HG02981 (cell line): ENCODE data around the gene TPK1.

Experiments
- ATAC-seq: cut with Tn5 transposase; IDR thresholded peaks from one replicate; pipeline ENCODE4 v1.9.1; 2021; ENCODE audit warnings: mild to moderate bottlenecking, moderate library complexity; ENCODE audit not compliant: unreplicated experiment

TPK1 gene

GRCh38 chr7:144494355-144494754 lies 341.5 kb downstream of the TPK1 start:
- no peak for ATAC-seq

DNA sequence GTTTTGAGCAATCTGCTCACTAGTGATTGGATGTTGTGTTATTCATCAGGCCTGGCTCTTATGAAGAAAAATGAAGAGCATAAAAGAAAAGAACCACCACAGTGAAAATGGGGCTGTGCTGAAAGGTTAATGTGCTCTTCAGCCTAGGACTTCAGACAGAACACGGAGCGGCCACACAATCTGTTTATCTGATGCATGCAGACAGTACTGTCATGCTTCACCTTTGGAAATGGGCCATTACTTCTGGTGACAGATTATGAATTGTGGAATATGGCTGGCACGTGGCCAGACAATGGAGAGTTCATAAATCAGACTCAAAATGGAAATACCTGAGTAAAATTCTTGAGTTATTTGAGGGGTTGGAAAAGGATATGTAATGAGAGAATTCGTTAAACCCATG lies 346.3 kb downstream of the TPK1 start:
- no peak for ATAC-seq

DNA sequence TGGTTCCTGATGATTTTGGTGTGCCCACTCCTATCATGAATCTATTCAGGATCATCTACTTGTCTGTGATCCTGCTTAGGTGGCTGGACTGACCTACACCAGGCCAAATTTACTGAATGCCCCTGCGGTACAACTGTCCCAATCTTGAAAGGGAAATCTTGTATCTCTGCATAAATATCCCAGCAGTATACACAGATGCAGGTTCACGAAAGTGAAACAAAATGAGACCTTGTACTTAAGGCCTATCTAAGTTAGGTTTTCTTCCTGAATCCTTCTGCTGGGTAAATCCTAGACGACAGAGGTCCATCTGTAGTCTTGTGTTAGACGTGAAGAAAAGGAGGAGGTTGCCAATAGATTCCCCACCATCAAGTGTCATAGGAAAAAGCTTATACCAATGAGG lies 346.9 kb downstream of the TPK1 start:
- no peak for ATAC-seq

DNA sequence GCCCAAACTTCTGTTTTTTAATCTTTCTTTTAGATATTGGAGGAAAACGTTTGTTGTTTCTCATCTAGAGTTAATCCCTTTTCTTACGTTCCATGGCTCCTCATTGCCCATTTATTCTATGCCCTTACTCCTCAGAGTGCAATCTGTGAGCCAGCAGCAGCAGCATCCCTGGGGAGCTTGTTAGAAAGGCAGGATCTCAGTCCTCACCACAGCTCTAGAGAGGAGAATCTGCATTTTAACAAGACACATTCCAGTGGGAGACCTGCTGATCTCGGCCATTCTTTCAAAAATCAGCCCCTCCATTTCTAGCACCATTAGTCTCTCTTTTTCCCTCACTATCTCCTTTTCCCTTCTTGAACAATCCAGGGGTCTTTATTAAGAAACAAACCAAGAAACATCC lies 348.0 kb downstream of the TPK1 start:
- ATAC-seq: no peak

DNA sequence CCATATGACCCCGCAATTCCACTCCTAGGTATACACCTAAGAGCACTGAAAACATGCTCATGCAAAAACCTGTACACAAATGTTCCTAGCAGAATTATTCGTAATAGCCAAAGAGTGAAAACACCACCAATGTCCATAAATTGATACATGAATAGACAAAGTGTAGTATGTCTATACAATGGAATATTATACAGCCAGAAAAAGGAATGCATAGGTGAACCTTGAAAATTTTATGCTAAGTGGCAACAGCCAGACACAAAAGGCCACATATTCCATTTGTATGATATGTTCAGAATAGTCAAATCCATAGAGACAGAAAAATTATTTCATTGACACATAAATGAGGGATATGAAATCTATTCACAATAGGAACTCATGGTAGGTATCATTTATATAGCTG lies 351.4 kb downstream of the TPK1 start:
- no peak for ATAC-seq

GRCh38 chr7:144483189-144483588 lies 352.7 kb downstream of the TPK1 start:
- no peak for ATAC-seq

- no peak for ATAC-seq
Measured at GRCh38 chr7:144481833-144482232, 354.0 kb downstream of the TPK1 start.

DNA sequence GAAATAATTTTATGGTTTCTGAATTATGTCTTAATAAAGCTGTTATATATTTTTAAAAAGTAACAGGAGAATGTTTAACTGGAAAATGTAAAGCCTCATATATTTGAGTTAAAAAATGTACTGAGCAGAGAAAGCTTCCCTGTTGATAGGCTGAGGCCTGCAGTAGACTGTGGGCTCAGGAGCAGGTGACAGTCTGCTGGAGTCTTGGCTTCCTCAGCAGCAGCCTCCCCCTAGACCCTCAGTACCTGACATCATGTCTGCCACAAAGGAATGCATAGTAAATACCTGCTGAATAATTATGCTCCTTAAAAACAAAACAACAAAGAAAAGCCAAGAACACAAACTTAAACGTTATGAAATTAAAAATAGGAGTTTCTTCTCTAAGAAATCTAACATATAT lies 358.5 kb downstream of the TPK1 start:
- ATAC-seq: no peak

DNA sequence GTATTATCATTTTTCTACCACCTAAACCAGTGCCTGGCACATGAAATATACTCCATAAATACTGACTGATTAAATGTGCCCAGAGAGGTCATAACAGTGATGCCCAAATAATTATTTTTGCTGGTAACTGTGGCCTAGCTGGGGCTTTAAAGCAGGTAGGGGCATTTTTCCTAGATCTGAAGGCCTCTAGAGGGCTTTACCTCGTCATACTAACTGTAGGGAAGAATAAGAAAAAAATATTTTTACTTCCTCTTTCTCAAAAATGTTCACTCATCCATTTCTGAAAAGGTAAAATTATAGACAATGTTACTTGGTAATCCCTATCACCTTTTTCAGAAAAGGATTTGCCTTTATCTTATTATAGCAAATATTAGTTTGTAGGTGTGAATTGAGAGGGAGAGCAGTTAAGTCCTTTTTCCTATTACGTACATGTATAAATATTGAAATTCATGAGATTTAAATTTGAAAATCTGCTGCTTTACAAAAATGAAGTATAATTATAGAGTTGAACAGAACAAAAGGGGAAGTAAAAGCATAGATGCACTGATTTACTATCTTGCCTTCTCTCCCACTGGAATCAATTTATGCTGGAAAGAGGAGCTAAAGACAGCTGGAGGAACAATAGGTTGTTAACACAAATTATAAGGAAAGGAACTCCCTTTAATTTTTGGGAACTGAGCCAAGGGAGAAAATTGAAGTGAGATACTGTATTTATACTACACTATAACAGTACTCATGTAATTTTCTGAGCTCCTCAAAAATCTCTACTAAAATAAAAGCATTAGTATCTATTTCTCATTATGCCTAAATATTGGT lies 360.8 kb downstream of the TPK1 start:
- no peak for ATAC-seq

DNA sequence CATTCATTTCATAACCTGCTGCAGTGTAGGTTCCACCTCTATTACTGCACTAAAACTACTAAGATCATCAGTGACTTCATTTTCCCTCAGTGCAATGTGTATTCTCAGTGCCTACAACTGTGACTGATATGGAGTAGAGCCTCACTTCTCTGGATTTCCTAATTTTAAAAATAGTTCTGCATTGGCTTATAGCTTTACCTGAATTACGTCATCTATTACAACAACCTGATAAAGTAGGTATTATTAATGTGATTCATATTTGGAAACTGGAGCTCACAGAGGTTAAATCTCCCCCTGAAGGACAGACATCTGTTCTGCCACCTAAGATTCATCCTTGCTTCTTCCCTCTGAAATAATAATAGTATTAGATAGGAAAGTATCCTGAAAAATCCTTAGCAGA lies 361.5 kb downstream of the TPK1 start:
- ATAC-seq: no peak

GRCh38 chr7:144473908-144474307 lies 361.9 kb downstream of the TPK1 start:
- ATAC-seq: peak; percentile 47

GRCh38 chr7:144470078-144470477 lies 365.8 kb downstream of the TPK1 start:
- ATAC-seq: no peak

GRCh38 chr7:144468990-144469732 lies 366.7 kb downstream of the TPK1 start:
- ATAC-seq: no peak

- no peak for ATAC-seq
Measured at GRCh38 chr7:144459635-144460034, 376.2 kb downstream of the TPK1 start.

DNA sequence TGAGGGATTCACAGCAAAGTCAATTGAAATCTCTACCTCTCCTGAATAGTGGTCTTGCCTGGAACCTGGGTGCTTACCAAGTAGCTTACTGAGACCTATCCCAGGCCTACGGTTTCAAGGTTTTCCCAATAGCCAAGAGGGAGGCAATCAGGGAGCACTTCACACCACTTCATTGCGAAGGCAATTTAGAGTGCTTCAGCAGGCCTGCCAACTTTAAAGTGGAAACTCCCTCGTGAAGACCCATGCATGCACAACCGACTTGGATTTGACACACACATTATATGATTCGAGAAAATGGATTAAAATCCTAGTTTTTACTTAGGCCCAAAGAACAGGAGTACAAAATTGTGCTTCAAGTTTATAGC lies 380.8 kb downstream of the TPK1 start:
- no peak for ATAC-seq

GRCh38 chr7:144454256-144455039 lies 381.4 kb downstream of the TPK1 start:
- no peak for ATAC-seq

DNA sequence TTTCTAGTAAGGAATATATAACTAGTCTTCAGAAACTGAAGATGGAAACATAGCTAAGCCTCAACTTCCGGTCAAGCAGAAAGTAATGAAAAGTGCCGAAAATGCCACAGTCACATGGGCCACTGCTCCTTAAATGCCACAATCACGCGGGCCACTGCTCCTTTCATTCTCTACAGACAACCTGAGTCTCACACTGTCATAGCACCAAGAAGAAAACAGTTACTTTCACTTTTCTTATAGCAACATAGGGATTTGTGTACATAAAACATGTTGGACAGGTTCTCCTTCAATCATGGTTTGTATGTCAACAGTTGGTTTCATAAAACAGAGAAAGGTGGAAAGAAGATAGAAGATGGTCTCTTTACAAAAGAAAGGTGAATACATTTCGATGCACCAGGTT lies 383.8 kb downstream of the TPK1 start:
- ATAC-seq: peak; percentile 79

DNA sequence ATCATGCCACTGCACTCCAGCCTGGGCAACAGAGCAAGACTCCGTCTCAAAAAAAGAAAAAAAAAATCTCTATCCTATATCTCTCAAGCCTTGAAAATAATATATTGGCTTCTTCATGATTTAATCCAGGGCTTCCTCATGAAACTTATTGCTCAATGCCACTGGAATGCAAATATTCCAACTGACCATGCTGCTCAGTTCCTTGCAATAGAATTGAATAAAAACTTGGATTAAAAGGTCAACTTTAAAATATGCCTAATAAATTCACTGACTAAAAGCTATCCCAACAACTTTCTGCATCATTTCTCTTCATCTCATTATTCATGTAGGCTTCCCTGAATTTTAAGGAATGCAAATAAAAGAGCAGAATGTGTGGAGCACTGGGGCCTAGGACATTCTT lies 390.3 kb downstream of the TPK1 start:
- no peak for ATAC-seq

DNA sequence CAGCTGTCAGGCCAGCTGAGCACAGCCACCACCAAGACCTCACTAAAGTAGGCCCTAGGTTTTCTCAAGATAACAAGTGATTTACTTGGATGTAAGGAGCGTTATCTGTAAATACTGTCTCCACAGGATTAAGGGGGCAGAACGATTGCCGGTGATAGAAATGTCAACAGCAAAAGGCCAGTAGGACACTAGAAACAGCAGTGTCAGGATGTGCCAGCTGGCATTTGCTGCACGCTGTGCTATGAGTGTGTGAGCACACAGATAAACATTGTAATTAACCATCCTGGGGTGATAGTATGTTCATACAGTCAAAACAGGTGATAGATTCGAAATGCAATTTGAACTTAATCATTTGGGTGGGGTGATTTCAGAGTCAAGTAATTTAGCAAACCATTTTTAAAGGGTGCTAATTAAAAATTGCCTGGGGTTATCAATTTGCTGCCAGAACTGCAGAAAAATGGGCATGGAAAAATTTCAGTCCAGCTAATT lies 396.1 kb downstream of the TPK1 start:
- ATAC-seq: no peak

- ATAC-seq: no peak
Measured at GRCh38 chr7:144438759-144439158, 397.1 kb downstream of the TPK1 start.

GRCh38 chr7:144437370-144438191 lies 398.3 kb downstream of the TPK1 start:
- ATAC-seq: no peak
